Immature natural killer cell (primary cell): ENCODE results near the gene TSPAN13. TPM values are rescaled to one million over a fixed set of nuclear protein-coding genes. Genes with fewer than 3 reads are reported as not detected.

Experiments
- DNase-seq, 3 donors: peaks; one replicate each; pipeline ENCODE4 v3.0.0; 2022; ENCODE audit warnings: mixed read lengths in 1 of 3
- H3K27ac Mint-ChIP-seq, 6 donors: one replicate each; pipeline ENCODE4 v1.8.0; 2020; ENCODE audit warnings: mixed read lengths in 6 of 6, mild to moderate bottlenecking in 5 of 6, inconsistent platforms in 4 of 6, moderate library complexity in 3 of 6
- H3K27me3 Mint-ChIP-seq, 3 donors: one replicate each; pipeline ENCODE4 v1.8.0; 2020 to 2021; ENCODE audit warnings: low read depth in 3 of 3, mild to moderate bottlenecking in 3 of 3, mixed read lengths in 3 of 3, moderate library complexity in 3 of 3, inconsistent platforms in 1 of 3
- H3K36me3 Mint-ChIP-seq, 3 donors: one replicate each; pipeline ENCODE4 v1.8.0; 2020; ENCODE audit warnings: mixed read lengths in 3 of 3, inconsistent platforms in 2 of 3, mild to moderate bottlenecking in 2 of 3
- H3K4me1 Mint-ChIP-seq, 2 donors: one replicate each; pipeline ENCODE4 v1.8.0; 2020; ENCODE audit warnings: inconsistent platforms in 2 of 2, mild to moderate bottlenecking in 2 of 2, mixed read lengths in 2 of 2, moderate library complexity in 1 of 2
- H3K4me3 Mint-ChIP-seq, 5 donors: one replicate each; pipeline ENCODE4 v1.8.0; 2020; ENCODE audit warnings: mild to moderate bottlenecking in 5 of 5, mixed read lengths in 5 of 5, inconsistent platforms in 3 of 5, moderate library complexity in 3 of 5
- H3K9me3 Mint-ChIP-seq, 6 donors: one replicate each; pipeline ENCODE4 v1.8.0; 2020; ENCODE audit warnings: mild to moderate bottlenecking in 6 of 6, mixed read lengths in 6 of 6, inconsistent platforms in 4 of 6, moderate library complexity in 3 of 6
- polyA plus RNA-seq, 3 donors: library from polyadenylated mRNA; unstranded; fragments of 300-500 nt; fragmentation: Illumina TruSeq; gene quantifications; one replicate each; pipeline ENCODE4 v1.2.3, GENCODE V29; 2021

TSPAN13 gene
- polyA plus RNA-seq, 3 donors from 2014 or later = 0.75 to 4.7 (median 0.96) TPM

DNA sequence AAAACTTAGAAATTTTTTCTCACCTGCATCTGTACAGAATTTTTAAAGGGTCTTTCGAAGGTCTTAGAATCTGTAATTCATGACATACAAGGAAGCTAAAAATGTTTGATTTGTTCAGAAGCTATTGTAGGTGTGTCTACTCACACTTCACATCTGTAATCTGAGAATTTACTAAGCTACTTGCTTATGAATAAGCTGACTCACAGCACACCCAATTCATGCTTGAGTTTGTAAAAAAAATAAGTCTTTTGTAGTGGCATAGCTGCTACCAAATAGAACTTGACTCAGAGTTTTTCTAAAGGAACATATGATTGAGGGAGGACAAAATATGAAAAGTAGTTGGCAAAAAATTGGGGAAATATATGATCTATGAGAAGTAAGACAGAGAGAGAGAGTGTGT lies 64.0 kb downstream of the TSPAN13 start:
- no peaks in the 10 kb centered on the region for H3K4me1 Mint-ChIP-seq
- no peaks in the 10 kb centered on the region for H3K36me3 Mint-ChIP-seq
- DNase-seq = no peak
- H3K9me3 Mint-ChIP-seq = peaks cover 0 to 5% (median 0%) of the 10 kb centered on the region in 6 donors
- no peak overlapping the region for H3K4me3 Mint-ChIP-seq
- H3K27ac Mint-ChIP-seq = no peak overlapping the region
- peaks cover 0 to 8% (median 1%) of the 10 kb centered on the region in 3 donors for H3K27me3 Mint-ChIP-seq

DNA sequence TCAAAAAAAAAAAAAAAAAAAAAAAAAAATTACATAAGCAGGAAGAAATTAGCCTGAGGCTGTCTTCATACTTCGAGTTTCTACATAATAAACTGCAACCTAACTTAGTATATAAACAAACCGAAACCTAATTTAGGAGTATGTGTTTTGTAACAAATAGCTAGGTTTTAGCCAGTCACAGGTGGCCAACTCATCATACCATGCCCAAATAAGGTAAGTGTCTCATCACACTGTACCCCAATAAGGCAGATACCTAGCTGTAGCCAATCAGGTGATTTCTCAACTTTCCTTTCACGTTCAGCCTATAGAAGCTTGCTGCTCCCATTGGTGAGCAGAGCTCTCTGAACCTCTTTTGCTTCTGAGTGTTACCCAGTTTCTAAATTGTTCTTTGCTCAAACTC lies 65.2 kb downstream of the TSPAN13 start:
- no peaks in the 10 kb centered on the region for H3K36me3 Mint-ChIP-seq
- no peak overlapping the region for H3K27ac Mint-ChIP-seq
- no peak overlapping the region for H3K4me3 Mint-ChIP-seq
- peaks cover 0 to 8% (median 1%) of the 10 kb centered on the region in 3 donors for H3K27me3 Mint-ChIP-seq
- DNase-seq = no peak
- H3K4me1 Mint-ChIP-seq = no peaks in the 10 kb centered on the region
- H3K9me3 Mint-ChIP-seq = peaks cover 0 to 5% (median 0%) of the 10 kb centered on the region in 6 donors

DNA sequence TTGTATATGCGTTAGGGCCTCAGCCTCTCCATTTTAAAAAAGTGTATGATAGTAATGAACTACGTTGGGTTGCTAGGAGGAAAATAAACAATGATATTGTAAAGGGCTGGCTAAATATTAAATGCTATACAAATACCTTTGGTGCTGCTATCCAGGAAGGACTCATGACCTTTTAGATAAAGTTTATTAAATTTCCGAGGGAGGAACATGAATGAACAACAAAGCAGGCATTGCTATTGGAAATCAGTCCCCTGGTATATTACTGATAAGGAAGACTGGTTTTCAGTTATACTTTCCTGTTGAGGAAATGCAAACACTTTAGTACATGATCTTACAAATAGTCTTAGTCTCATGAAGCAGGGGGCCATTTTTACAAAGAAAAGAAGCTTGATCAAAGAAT lies 68.5 kb downstream of the TSPAN13 start:
- no peak for DNase-seq

DNA sequence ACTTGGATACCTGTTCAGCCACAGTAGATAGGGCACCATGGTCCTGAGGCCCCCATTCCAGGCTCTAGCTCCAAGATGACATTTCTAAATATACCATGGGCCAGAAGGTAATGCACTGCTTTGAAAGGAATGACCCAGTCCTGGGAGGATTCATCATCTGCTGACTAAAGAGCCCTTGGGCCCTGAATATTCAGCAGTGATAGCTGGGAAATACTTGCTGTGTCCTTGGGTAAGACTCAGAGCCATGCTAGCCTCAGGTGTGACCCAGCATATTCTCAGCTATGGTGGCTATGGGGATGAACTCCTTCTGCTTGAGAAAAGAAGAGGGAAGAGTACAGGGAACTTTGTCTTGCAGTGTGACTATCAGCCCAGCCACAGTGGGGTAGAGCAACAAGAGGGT lies 72.5 kb downstream of the TSPAN13 start:
- no peak for DNase-seq
- peaks cover 0 to 8% (median 3%) of the 10 kb centered on the region in 3 donors for H3K27me3 Mint-ChIP-seq
- no peak overlapping the region for H3K27ac Mint-ChIP-seq
- H3K36me3 Mint-ChIP-seq = no peaks in the 10 kb centered on the region
- H3K4me1 Mint-ChIP-seq = no peaks in the 10 kb centered on the region
- peaks cover 2 to 12% (median 7%) of the 10 kb centered on the region in 6 donors for H3K9me3 Mint-ChIP-seq
- no peak overlapping the region for H3K4me3 Mint-ChIP-seq

More for the DNA sequence above, 68.5 kb downstream of the TSPAN13 start:
- Mint-ChIP-seq H3K27ac (no peak overlapping the region), H3K4me1 (no peaks in the 10 kb centered on the region), H3K36me3 (no peaks in the 10 kb centered on the region), H3K27me3 (peaks cover 0 to 6% (median 1%) of the 10 kb centered on the region in 3 donors), H3K4me3 (no peak overlapping the region), H3K9me3 (no peaks in the 10 kb centered on the region)

DNA sequence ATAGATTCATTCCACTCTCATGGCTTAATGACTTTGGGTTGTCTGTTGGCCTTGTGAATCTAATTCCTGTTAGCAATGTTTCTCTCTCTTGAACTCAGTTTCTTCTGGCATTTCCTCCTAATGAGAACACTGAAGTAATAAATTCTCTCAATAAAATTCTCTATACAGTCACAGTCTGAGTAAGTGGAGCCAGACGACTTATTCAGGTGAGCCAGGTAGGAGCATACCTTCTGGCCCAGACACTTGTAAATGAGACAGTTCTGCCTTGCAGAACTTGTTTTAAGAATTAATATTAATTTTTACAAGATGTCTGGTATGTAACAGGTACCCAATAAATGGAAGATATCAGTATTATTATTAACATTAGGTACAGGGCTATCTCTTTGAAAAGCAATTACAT lies 79.8 kb downstream of the TSPAN13 start:
- H3K4me3 Mint-ChIP-seq = no peak overlapping the region
- no peaks in the 10 kb centered on the region for H3K36me3 Mint-ChIP-seq
- H3K27ac Mint-ChIP-seq = no peak overlapping the region
- DNase-seq = no peak
- H3K9me3 Mint-ChIP-seq = peaks cover 2 to 13% (median 5%) of the 10 kb centered on the region in 6 donors
- peaks cover 3 to 7% (median 4%) of the 10 kb centered on the region in 3 donors for H3K27me3 Mint-ChIP-seq
- no peaks in the 10 kb centered on the region for H3K4me1 Mint-ChIP-seq

Other genes with a start within 250 kb of the TSPAN13 start
- not detected for gene LRRC72, start 226.9 kb upstream of the TSPAN13 start, polyA plus RNA-seq
- 10 to 100 TPM; 22.2 to 30.5 (median 24.3) TPM for gene ANKMY2, start 108.0 kb upstream of the TSPAN13 start, polyA plus RNA-seq
- 10 to 100 TPM; 35.8 to 47.8 (median 41.2) TPM for gene BZW2, start 107.6 kb upstream of the TSPAN13 start, polyA plus RNA-seq
- gene AGR2, start 51.2 kb downstream of the TSPAN13 start, polyA plus RNA-seq = not detected
- not detected for gene AGR3, start 128.2 kb downstream of the TSPAN13 start, polyA plus RNA-seq